Neural cell (in vitro differentiated cells): ENCODE measurements around the gene ADAP1.

ENCODE experiments used
- CTCF ChIP-seq: fragments of 450-650 bp; IDR thresholded peaks from 2 replicates; pipeline ENCODE4 v1.5.1; 2014; ENCODE audit warnings: antibody characterized with exemption, mild to moderate bottlenecking, moderate library complexity; ENCODE audit not compliant: poor library complexity, severe bottlenecking
- EP300 ChIP-seq: fragments of 450-650 bp; conservative IDR thresholded peaks from 2 replicates; pipeline ENCODE4 v1.6.1; 2014; ENCODE audit warnings: antibody characterized with exemption, mild to moderate bottlenecking, moderate library complexity; ENCODE audit not compliant: poor library complexity, severe bottlenecking
- EZH2 ChIP-seq: fragments of 200-600, 300-800 bp; shearing (Covaris generic), sonication (generic); IDR thresholded peaks from 2 replicates; pipeline ENCODE4 v1.6.1; 2014; ENCODE audit warnings: antibody characterized with exemption, low read length, borderline replicate concordance, mild to moderate bottlenecking; ENCODE audit not compliant: insufficient read depth, poor library complexity, severe bottlenecking
- MXI1 ChIP-seq: fragments of 450-650 bp; conservative IDR thresholded peaks from 2 replicates; pipeline ENCODE4 v1.6.1; 2014; ENCODE audit warnings: antibody characterized with exemption, mild to moderate bottlenecking; ENCODE audit not compliant: poor library complexity, severe bottlenecking
- POLR2AphosphoS5 ChIP-seq: IDR thresholded peaks from 2 replicates; pipeline ENCODE4 v1.6.1; 2012
- RAD21 ChIP-seq: fragments of 450-650 bp; conservative IDR thresholded peaks from 2 replicates; pipeline ENCODE4 v1.6.1; 2014; ENCODE audit warnings: antibody characterized with exemption, mild to moderate bottlenecking, moderate library complexity
- REST ChIP-seq: IDR thresholded peaks from 2 replicates; pipeline ENCODE4 v1.6.1; 2012; ENCODE audit warnings: borderline replicate concordance
- SMC3 ChIP-seq: fragments of 450-650 bp; conservative IDR thresholded peaks from 2 replicates; pipeline ENCODE4 v1.6.1; 2014; ENCODE audit warnings: antibody characterized with exemption, mild to moderate bottlenecking, moderate library complexity; ENCODE audit not compliant: poor library complexity
- TAF1 ChIP-seq: IDR thresholded peaks from 2 replicates; pipeline ENCODE4 v1.6.1; 2012; ENCODE audit warnings: low read depth

- TF ChIP-seq CTCF = no peak
- no peak for TF ChIP-seq REST
- no peak for TF ChIP-seq TAF1
- no peak for TF ChIP-seq EP300
- no peak for TF ChIP-seq EZH2
- no peak for TF ChIP-seq RAD21
- no peak for TF ChIP-seq POLR2AphosphoS5
- no peak for TF ChIP-seq SMC3
- no peak for TF ChIP-seq MXI1
These were observed 63.6 kb downstream of the ADAP1 start for GRCh38 chr7:890868-891267.
